Panc1 (cell line): ENCODE measurements around the gene MEIOSIN.

Experiments used
- CTCF ChIP-seq: fragments of 450-650 bp; IDR thresholded peaks from 2 replicates; pipeline ENCODE4 v1.5.1; 2017; ENCODE audit warnings: mild to moderate bottlenecking
- POLR2AphosphoS5 ChIP-seq: IDR thresholded peaks from 2 replicates; pipeline ENCODE4 v1.6.1; 2012; ENCODE audit warnings: mild to moderate bottlenecking, low read depth, low read length, moderate library complexity
- REST ChIP-seq, 2 experiments: IDR thresholded peaks; 2 replicates each; pipeline ENCODE4 v1.6.1; 2011 to 2012; ENCODE audit warnings: low read depth in 2 of 2, control low read depth in 1 of 2, low read length in 1 of 2, mild to moderate bottlenecking in 1 of 2, moderate library complexity in 1 of 2; ENCODE audit not compliant: insufficient read depth in 1 of 2

DNA sequence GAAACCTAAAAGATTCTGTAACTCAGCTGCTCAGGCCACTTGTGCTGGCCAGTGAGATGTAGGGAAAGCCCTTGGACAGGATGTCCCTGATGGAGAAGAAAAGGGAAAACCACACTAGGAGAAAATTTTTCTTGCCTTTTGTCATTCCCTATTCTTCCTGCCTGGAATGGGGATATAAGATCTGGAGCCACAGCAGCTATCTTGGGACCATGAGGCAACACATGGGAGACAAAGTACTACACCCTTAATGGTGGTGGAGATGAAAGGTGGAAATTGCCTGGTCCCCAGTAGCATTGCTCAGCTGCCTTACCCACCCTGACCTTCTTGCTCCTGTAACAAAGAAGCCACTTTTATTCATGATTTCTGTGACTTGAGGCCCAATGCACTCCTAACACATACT is 72.5 kb downstream of the MEIOSIN start:
- TF ChIP-seq CTCF (no peak), POLR2AphosphoS5 (no peak), REST (IDR thresholded peaks at IDR 0.05; ENCODE audit: insufficient read depth in 1 of 2, low read depth in 2 of 2, low read length in 1 of 2) (no peak)
